KOPT-K1 (cell line): ENCODE data around the gene EOMES.
"Not testable (repeated sequence)": the region's sequence is repeated elsewhere in the genome, so short reads cannot be mapped to it uniquely, and the experiment has no call there.

Experiments used
- H3K27ac ChIP-seq: fragments of 200-600 bp; sonication (generic); 2 replicates; pipeline ENCODE4 v1.5.1; 2016; ENCODE audit warnings: antibody characterized with exemption, mild to moderate bottlenecking, low read depth, low read length; ENCODE audit not compliant: poor library complexity, severe bottlenecking
- H3K36me3 ChIP-seq: fragments of 200-600 bp; sonication (generic); 2 replicates; pipeline ENCODE4 v1.5.1; 2017; ENCODE audit warnings: antibody characterized with exemption, mild to moderate bottlenecking, low read length, moderate library complexity; ENCODE audit not compliant: insufficient read depth
- H3K9me3 ChIP-seq: fragments of 200-600 bp; sonication (generic); 2 replicates; pipeline ENCODE4 v1.5.1; 2017; ENCODE audit warnings: antibody characterized with exemption, low read length, mild to moderate bottlenecking; ENCODE audit not compliant: insufficient read depth, poor library complexity, severe bottlenecking

EOMES gene

DNA sequence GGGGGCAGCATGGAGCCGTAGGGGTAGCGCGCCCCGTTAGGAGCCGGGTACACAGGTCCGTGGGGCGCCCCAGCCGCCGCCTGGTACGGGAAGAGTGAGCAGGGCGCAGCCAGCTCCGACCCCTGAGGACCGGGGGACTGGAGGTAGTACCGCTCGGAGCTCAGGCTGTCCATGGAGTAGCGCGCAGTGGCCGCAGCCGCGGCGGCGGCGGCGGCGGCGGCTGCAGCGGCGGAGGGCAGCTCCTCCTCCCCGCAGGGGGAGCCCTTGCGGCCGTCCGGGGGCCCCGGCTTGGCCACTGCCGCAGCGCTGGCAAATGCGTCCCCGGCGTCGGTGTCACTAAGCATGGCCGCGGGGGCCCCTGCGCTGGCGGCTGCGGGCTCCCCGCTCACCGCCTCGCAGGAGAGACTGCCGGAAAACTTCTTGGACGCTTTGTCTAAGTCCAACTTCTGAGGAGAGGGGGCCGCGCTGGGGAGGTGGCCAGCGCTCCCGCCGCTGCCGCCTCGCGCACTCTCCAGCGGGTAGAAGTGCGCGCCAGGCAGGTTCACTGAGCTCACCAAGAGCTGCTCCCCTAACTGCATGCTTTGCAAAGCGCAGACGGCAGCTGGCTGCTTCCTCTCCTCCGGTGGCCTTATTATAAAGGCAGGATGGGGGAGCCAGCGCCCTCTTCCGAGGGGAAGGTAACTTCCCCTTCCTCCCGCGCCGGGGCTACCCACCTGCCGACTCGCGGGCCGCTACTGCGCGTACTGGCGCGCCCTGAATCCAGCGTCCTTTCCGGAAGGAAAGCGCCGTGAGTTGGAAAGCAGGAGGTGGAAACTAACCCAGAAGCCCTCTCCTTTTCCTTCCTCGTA, at the start of gene EOMES:
TSS of gene EOMES (minus strand) at position 607 of the 848 bp plus-strand sequence. CDS start at position 578, 29 bp downstream.
- Histone ChIP-seq H3K9me3 (no peaks in the 10 kb centered on the region), H3K27ac (peak within 1 kb of the TSS; percentile 85)

DNA sequence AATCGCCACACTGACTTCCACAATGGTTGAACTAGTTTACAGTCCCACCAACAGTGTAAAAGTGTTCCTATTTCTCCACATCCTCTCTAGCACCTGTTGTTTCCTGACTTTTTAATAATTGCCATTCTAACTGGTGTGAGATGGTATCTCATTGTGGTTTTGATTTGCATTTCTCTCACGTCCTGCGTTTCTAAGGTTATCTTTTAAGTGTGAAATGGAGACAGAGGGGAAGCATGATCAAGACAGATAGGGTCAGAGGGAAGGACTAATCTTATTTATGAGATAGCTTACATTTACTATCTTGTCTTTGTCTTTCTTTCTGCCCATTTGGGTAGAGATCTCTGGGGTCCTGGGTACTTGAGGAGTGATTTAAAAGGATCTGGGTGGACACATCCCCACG, 48.3 kb upstream of the EOMES start:
- H3K9me3 ChIP-seq, H3K36me3 ChIP-seq: not testable (repeated sequence)
- peak overlapping the region; percentile 71 for H3K27ac ChIP-seq

More for the DNA sequence above, at the start of gene EOMES:
- peaks cover 7% of the 10 kb centered on the region; the same call in 1 of the 2 replicates for H3K36me3 ChIP-seq

DNA sequence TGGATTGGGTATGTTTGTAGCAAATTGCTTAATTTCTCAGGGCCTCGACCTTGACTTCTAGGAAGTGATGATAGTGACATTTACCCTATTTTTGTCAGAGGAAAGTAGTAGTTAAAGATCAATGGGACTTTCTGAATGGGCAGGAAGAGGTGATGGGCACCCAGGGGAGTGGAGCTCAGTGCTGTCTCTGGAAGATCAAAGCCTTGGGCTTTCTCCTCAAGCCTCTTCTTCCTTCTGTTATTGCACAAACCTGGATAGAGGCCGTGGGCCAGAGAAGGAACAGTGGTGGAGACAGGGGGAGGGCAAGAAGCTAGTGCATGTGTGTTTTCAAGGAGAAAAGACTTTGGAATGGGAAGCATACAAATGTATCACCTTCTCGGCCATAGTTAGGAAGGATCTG, 44.9 kb upstream of the EOMES start:
- Histone ChIP-seq H3K27ac (peak overlapping the region; percentile 11), H3K36me3 (no peaks in the 10 kb centered on the region), H3K9me3 (no peaks in the 10 kb centered on the region)

- Histone ChIP-seq H3K27ac (no peak overlapping the region), H3K9me3 (peaks cover 3% of the 10 kb centered on the region), H3K36me3 (no peaks in the 10 kb centered on the region)
Observed at GRCh38 chr3:27758083-27758482, 36.0 kb upstream of the EOMES start.

DNA sequence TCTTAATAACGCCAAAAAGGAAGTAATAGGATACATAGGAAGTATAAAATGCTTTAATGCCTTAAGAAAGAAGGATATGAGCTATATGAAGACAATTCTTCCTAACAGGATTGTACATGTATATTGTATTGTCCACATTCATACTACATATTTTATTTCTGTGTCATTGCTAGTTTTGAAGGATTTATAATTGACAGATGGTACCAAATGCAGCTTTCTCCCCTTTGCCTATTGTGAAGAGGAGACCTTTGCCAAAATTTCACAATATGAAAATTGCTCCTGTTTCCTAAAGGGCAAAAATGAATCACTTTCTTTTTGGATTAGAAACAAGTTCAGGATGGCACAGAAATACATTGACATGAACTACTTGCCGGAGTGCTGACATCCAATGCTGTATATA, 34.8 kb upstream of the EOMES start:
- peaks cover 11% of the 10 kb centered on the region for H3K9me3 ChIP-seq
- H3K27ac ChIP-seq, result no peak overlapping the region
- H3K36me3 ChIP-seq, result no peaks in the 10 kb centered on the region

- H3K36me3 ChIP-seq, result no peaks in the 10 kb centered on the region
- no peak overlapping the region for H3K27ac ChIP-seq
- peaks cover 22% of the 10 kb centered on the region for H3K9me3 ChIP-seq
Observed at GRCh38 chr3:27752926-27753325, 30.8 kb upstream of the EOMES start.

- Histone ChIP-seq H3K36me3 (no peaks in the 10 kb centered on the region), H3K9me3 (peaks cover 22% of the 10 kb centered on the region), H3K27ac (no peak overlapping the region)
Observed at GRCh38 chr3:27749643-27750042, 27.5 kb upstream of the EOMES start.

DNA sequence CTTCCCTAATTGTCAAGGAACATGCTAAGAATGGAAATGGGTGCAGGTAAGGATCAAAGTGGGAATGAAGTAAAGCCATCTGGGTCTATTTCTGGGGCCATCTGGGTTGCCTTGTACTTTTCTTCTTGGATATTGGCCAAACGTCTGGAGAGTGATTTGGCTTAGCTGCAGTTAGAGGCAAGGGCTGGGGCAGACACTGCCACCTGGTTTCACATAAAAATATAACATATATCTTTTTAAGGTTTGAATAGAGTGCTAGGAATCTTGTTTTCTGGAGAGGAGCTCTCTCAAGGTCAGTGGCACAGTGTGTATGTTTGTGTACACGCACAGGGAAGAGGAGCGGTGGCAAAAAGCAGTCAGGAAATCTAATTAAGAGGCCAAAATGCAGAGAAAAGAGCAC, 24.7 kb upstream of the EOMES start:
- no peaks in the 10 kb centered on the region for H3K36me3 ChIP-seq
- peaks cover 10% of the 10 kb centered on the region for H3K9me3 ChIP-seq
- no peak overlapping the region for H3K27ac ChIP-seq

- Histone ChIP-seq H3K27ac (no peak overlapping the region), H3K9me3 (no peaks in the 10 kb centered on the region), H3K36me3 (no peaks in the 10 kb centered on the region)
Observed at GRCh38 chr3:27740854-27741253, 18.7 kb upstream of the EOMES start.

DNA sequence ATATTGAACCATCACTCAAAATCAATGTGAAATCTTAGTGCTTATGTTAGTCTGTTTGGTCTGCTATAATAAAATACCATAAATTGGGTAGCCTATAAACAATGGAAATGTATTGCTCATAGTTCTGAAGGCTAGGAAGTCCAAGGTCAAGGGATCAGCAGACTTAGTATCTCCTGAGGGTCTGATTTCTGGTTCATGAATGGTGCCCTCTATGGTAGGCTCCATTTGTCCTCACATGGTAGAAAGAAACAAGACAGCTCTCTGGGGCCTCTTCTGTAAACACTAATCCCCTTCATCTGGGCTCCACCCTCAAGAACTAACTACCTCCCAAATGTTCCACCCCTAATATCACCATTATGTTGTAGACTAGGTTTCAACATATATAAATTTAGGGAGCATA, 15.0 kb upstream of the EOMES start:
- no peaks in the 10 kb centered on the region for H3K9me3 ChIP-seq
- H3K27ac ChIP-seq, result no peak overlapping the region
- no peaks in the 10 kb centered on the region for H3K36me3 ChIP-seq

- no peak overlapping the region for H3K27ac ChIP-seq
- H3K9me3 ChIP-seq, result no peaks in the 10 kb centered on the region
- no peaks in the 10 kb centered on the region for H3K36me3 ChIP-seq
Observed at GRCh38 chr3:27730774-27731659, 8.9 kb upstream of the EOMES start.

GRCh38 chr3:27729748-27730611, 7.9 kb upstream of the EOMES start:
- Histone ChIP-seq H3K36me3 (no peaks in the 10 kb centered on the region), H3K27ac (no peak overlapping the region), H3K9me3 (no peaks in the 10 kb centered on the region)

DNA sequence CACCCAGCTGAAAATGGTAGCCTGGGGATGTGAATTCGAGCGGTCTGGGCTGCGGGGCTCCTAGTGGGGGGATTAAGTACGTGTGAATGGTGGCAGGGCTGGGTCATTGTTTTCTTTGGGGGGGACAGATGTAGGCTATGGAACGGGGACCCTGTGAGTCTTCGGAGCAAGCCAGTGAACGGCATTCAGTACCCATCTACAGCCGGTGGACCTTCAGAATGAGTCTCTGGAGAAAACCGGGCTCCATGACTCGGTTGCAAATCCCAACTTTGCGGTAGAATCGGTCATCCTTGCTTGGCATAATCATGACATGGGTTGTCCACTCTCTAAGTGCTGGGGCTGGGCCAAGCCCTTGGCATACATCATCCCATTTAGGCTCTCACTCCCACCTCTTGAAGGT, 7.2 kb upstream of the EOMES start:
- no peaks in the 10 kb centered on the region for H3K9me3 ChIP-seq
- no peak overlapping the region for H3K27ac ChIP-seq
- H3K36me3 ChIP-seq, result no peaks in the 10 kb centered on the region

DNA sequence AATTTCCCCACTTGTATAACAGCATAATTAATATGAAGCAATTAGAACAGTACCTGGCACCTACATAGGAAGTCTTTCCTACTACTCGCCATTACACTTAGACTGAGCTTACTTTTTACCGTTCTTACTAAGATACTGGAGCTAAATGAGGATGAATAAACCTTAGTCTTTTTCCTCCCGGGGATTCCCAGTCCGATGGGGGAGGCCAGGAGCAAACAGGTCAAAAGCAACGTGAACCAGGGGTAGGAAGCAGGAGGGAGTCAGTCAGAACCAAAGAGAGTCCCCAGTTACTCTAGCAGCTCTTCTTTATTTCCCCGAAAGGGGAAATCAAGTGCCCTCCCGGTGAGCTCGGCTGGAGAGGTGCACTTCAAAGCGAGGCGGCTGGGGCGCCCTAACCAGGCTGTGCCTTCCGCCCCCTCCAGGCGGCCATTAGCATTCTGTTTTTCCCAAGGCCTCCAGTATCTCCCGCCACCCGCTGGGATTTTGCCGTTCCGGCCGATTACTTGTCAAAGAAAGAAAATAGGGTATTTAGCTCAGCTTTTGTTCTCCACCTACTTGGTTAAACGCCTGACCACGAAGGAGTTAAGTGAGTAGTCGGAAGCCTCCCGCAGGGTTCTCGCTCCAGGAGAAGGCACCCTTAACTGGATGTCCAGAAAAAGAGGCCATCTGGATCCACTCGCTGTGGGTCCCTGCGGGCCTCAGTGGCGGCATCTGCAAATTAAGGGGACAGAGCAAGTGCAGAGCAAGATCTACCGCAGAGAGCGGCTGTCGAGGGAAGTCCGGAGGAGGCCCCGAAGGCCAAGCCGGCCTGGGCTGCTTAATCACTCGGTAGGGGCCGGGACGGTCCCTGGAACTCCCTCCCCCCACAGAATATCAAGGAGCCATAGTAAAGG, 6.3 kb upstream of the EOMES start:
- Histone ChIP-seq H3K36me3 (no peaks in the 10 kb centered on the region), H3K9me3 (no peaks in the 10 kb centered on the region), H3K27ac (no peak overlapping the region)
